ENCODE data around the gene SLC24A4.

GRCh38 chr14:92386165-92386564 is 63.2 kb downstream of the SLC24A4 start:
- TF ChIP-seq, protein P1, sequence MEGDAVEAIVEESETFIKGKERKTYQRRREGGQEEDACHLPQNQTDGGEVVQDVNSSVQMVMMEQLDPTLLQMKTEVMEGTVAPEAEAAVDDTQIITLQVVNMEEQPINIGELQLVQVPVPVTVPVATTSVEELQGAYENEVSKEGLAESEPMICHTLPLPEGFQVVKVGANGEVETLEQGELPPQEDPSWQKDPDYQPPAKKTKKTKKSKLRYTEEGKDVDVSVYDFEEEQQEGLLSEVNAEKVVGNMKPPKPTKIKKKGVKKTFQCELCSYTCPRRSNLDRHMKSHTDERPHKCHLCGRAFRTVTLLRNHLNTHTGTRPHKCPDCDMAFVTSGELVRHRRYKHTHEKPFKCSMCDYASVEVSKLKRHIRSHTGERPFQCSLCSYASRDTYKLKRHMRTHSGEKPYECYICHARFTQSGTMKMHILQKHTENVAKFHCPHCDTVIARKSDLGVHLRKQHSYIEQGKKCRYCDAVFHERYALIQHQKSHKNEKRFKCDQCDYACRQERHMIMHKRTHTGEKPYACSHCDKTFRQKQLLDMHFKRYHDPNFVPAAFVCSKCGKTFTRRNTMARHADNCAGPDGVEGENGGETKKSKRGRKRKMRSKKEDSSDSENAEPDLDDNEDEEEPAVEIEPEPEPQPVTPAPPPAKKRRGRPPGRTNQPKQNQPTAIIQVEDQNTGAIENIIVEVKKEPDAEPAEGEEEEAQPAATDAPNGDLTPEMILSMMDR (IDR thresholded peaks at IDR 0.05; ENCODE audit: insufficient read depth, low read length), result no peak
- no peak for TF ChIP-seq GABPA (IDR thresholded peaks at IDR 0.05; ENCODE audit: low read depth)
- TF ChIP-seq, protein P2, sequence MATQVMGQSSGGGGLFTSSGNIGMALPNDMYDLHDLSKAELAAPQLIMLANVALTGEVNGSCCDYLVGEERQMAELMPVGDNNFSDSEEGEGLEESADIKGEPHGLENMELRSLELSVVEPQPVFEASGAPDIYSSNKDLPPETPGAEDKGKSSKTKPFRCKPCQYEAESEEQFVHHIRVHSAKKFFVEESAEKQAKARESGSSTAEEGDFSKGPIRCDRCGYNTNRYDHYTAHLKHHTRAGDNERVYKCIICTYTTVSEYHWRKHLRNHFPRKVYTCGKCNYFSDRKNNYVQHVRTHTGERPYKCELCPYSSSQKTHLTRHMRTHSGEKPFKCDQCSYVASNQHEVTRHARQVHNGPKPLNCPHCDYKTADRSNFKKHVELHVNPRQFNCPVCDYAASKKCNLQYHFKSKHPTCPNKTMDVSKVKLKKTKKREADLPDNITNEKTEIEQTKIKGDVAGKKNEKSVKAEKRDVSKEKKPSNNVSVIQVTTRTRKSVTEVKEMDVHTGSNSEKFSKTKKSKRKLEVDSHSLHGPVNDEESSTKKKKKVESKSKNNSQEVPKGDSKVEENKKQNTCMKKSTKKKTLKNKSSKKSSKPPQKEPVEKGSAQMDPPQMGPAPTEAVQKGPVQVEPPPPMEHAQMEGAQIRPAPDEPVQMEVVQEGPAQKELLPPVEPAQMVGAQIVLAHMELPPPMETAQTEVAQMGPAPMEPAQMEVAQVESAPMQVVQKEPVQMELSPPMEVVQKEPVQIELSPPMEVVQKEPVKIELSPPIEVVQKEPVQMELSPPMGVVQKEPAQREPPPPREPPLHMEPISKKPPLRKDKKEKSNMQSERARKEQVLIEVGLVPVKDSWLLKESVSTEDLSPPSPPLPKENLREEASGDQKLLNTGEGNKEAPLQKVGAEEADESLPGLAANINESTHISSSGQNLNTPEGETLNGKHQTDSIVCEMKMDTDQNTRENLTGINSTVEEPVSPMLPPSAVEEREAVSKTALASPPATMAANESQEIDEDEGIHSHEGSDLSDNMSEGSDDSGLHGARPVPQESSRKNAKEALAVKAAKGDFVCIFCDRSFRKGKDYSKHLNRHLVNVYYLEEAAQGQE (IDR thresholded peaks at IDR 0.05; ENCODE audit: insufficient replicate concordance, low read depth), result no peak
- no peak for TF ChIP-seq POLR2AphosphoS5 (IDR thresholded peaks at IDR 0.05; ENCODE audit: low read depth)
- TF ChIP-seq SPI1 (IDR thresholded peaks at IDR 0.05; ENCODE audit: borderline replicate concordance, low read depth), result no peak
